Prostate gland (tissue), 2 donors: ENCODE results near the gene KRT13. TPM values are rescaled to one million over a fixed set of nuclear protein-coding genes. Genes with fewer than 3 reads are reported as not detected.

Experiments
- DNase-seq: peaks from one replicate; pipeline ENCODE4 v3.0.0-alpha.2; 2019; ENCODE audit warnings: low spot score
- H3K27ac ChIP-seq, 2 donors: fragments of 200-600 bp; sonication (generic); 2 replicates each; pipeline ENCODE4 v1.5.1; 2017 to 2019
- H3K27me3 ChIP-seq: fragments of 200-600 bp; sonication (generic); replicated peaks from 2 replicates; pipeline ENCODE4 v1.5.1; 2019; ENCODE audit not compliant: insufficient read depth
- H3K36me3 ChIP-seq, 2 donors: fragments of 200-600 bp; sonication (generic); 1 replicate in 1 of 2; 2 replicates in 1 of 2; pipeline versions ENCODE4 v1.5.1 to v1.8.1; 2017 to 2019
- H3K4me1 ChIP-seq: fragments of 200-600 bp; sonication (generic); replicated peaks from 2 replicates; pipeline ENCODE4 v1.5.1; 2019
- H3K4me3 ChIP-seq, 2 donors: fragments of 200-600 bp; sonication (generic); 2 replicates each; pipeline ENCODE4 v1.5.1; 2017 to 2019
- H3K9me3 ChIP-seq: fragments of 200-600 bp; sonication (generic); 2 replicates; pipeline ENCODE4 v1.5.1; 2017
- CTCF ChIP-seq, 4 experiments: fragments of 200-600 bp in 2 of 4; fragments of 450-650 bp in 2 of 4; sonication (generic) in 2 of 4; IDR thresholded peaks; 1 replicate in 3 of 4; 2 replicates in 1 of 4; pipeline ENCODE4 v1.5.1; 2016 to 2019; ENCODE audit warnings: antibody characterized with exemption in 4 of 4, mild to moderate bottlenecking in 2 of 4, moderate library complexity in 2 of 4
- POLR2A ChIP-seq: fragments of 450-650 bp; IDR thresholded peaks from one replicate; pipeline ENCODE4 v1.6.1; 2016; ENCODE audit warnings: antibody characterized with exemption, mild to moderate bottlenecking
- POLR2AphosphoS5 ChIP-seq: sonication (generic); formaldehyde crosslinking; IDR thresholded peaks from one replicate; pipeline ENCODE4 v1.6.1; 2017; ENCODE audit warnings: antibody characterized with exemption
- WGBS: methylation state at CpG from one replicate; pipeline ENCODE4 v1.1.5; 2018; 5-methylcytosine and 5-hydroxymethylcytosine counted together
- intact Hi-C: fragments of 100-400 bp; cut with DNase I; formaldehyde crosslinking; loops from one replicate; pipeline ENCODE4 v1.14.2; 2022
- total RNA-seq, 2 donors: library from RNA; depleted of rRNA; stranded (reverse); fragments of >200 nt; gene quantifications; one replicate each; pipeline ENCODE4 v1.1.0, GENCODE V29; 2016

KRT13 gene
- total RNA-seq, 2 donors from 2014 or later = 38.4 to 62.7 TPM

GRCh38 chr17:41542357-41542756 is 36.9 kb upstream of the KRT13 start:
- Histone ChIP-seq H3K27ac (no peak overlapping the region), H3K4me3 (no peak overlapping the region), H3K27me3 (no peaks in the 10 kb centered on the region), H3K9me3 (no peaks in the 10 kb centered on the region), H3K4me1 (peaks cover 3% of the 10 kb centered on the region), H3K36me3 (no peaks in the 10 kb centered on the region)
- intact Hi-C loops = no loop called here
- TF ChIP-seq POLR2AphosphoS5 (no peak), POLR2A (no peak), CTCF (IDR thresholded peaks at IDR 0.05) (no peak)
- no peak for DNase-seq
- 54% methylated on average over 2 of the region's 2 CpGs for WGBS

GRCh38 chr17:41540921-41541625 is 35.7 kb upstream of the KRT13 start:
- WGBS = 88% methylated on average over 10 of the region's 10 CpGs
- H3K27me3 ChIP-seq = no peaks in the 10 kb centered on the region
- no peaks in the 10 kb centered on the region for H3K9me3 ChIP-seq
- no peak overlapping the region for H3K27ac ChIP-seq
- H3K36me3 ChIP-seq = no peaks in the 10 kb centered on the region
- peaks cover 7% of the 10 kb centered on the region for H3K4me1 ChIP-seq
- DNase-seq = no peak
- TF ChIP-seq POLR2A = no peak
- TF ChIP-seq CTCF (IDR thresholded peaks at IDR 0.05) = no peak
- TF ChIP-seq POLR2AphosphoS5 = no peak
- H3K4me3 ChIP-seq = no peak overlapping the region
- intact Hi-C loops = no loop called here

GRCh38 chr17:41539979-41540701 is 34.7 kb upstream of the KRT13 start:
- Histone ChIP-seq H3K4me3 (no peak overlapping the region), H3K27ac (no peak overlapping the region), H3K36me3 (no peaks in the 10 kb centered on the region), H3K27me3 (no peaks in the 10 kb centered on the region), H3K9me3 (no peaks in the 10 kb centered on the region), H3K4me1 (peaks cover 10% of the 10 kb centered on the region)
- DNase-seq = no peak
- 70% methylated on average over 7 of the region's 7 CpGs for WGBS
- intact Hi-C loops = no loop called here
- TF ChIP-seq POLR2A (no peak), CTCF (IDR thresholded peaks at IDR 0.05) (no peak), POLR2AphosphoS5 (no peak)

- no peak for DNase-seq
- intact Hi-C loops = no loop called here
- peaks cover 10% of the 10 kb centered on the region for H3K4me1 ChIP-seq
- H3K27me3 ChIP-seq = no peaks in the 10 kb centered on the region
- no peak overlapping the region for H3K27ac ChIP-seq
- WGBS = 31% methylated on average over 5 of the region's 5 CpGs
- H3K4me3 ChIP-seq = no peak overlapping the region
- no peaks in the 10 kb centered on the region for H3K9me3 ChIP-seq
- TF ChIP-seq POLR2A (no peak), POLR2AphosphoS5 (no peak), CTCF (IDR thresholded peaks at IDR 0.05) (no peak)
- H3K36me3 ChIP-seq = no peaks in the 10 kb centered on the region
Measured at GRCh38 chr17:41539071-41539492, 33.7 kb upstream of the KRT13 start.

GRCh38 chr17:41538565-41538991 is 33.2 kb upstream of the KRT13 start:
- Histone ChIP-seq H3K27ac (no peak overlapping the region), H3K27me3 (no peaks in the 10 kb centered on the region), H3K36me3 (no peaks in the 10 kb centered on the region), H3K4me3 (no peak overlapping the region), H3K9me3 (no peaks in the 10 kb centered on the region), H3K4me1 (peaks cover 10% of the 10 kb centered on the region)
- 53% methylated on average over 5 of the region's 5 CpGs for WGBS
- TF ChIP-seq CTCF (IDR thresholded peaks at IDR 0.05) (no peak), POLR2AphosphoS5 (no peak), POLR2A (no peak)
- intact Hi-C loops = no loop called here
- no peak for DNase-seq
